ENCODE results near the gene GAGE2A. TPM values are rescaled to one million over a fixed set of nuclear protein-coding genes. Genes with fewer than 3 reads are reported as not detected.
"Not testable (repeated sequence)": the region's sequence is repeated elsewhere in the genome, so short reads cannot be mapped to it uniquely, and the experiment has no call there.

The GAGE2A gene
- total RNA-seq = not detected

- ATAC-seq = not testable (repeated sequence)
Measured at GRCh38 chrX:49589196-49589595, at the start of gene GAGE2A. Gene GAGE2A (plus strand): TSS chrX:49589496. CDS start chrX:49590651, 1,155 bp downstream.

- ATAC-seq = not testable (repeated sequence)
Measured at GRCh38 chrX:49541433-49541832, 47.9 kb upstream of the GAGE2A start, which contains the start of gene GAGE12D. Gene GAGE12D (plus strand): TSS chrX:49541733. CDS start chrX:49542888, 1,155 bp downstream.

GRCh38 chrX:49550989-49551388 is 38.3 kb upstream of the GAGE2A start, which contains the start of gene GAGE12E:
Gene GAGE12E (plus strand): TSS chrX:49551289. CDS start chrX:49552444, 1,155 bp downstream.
- ATAC-seq = not testable (repeated sequence)

GRCh38 chrX:49560542-49560941 is 28.8 kb upstream of the GAGE2A start, which contains the start of gene GAGE12F:
Gene GAGE12F (plus strand): TSS chrX:49560842. CDS start chrX:49561997, 1,155 bp downstream.
- ATAC-seq = not testable (repeated sequence)

GRCh38 chrX:49568728-49569127 is 20.6 kb upstream of the GAGE2A start:
- not testable (repeated sequence) for ATAC-seq

GRCh38 chrX:49569152-49569551 is 20.1 kb upstream of the GAGE2A start:
- not testable (repeated sequence) for ATAC-seq

- not testable (repeated sequence) for ATAC-seq
Measured at GRCh38 chrX:49570100-49570499, 19.2 kb upstream of the GAGE2A start, which contains the start of gene GAGE12G. Gene GAGE12G (plus strand): TSS chrX:49570400. CDS start chrX:49571555, 1,155 bp downstream.

GRCh38 chrX:49579649-49580048 is 9.6 kb upstream of the GAGE2A start, which contains the start of gene GAGE12H:
Gene GAGE12H (plus strand): TSS chrX:49579949. CDS start chrX:49581104, 1,155 bp downstream.
- not testable (repeated sequence) for ATAC-seq

- ATAC-seq = not testable (repeated sequence)
Measured at GRCh38 chrX:49589769-49590478, 628 bp downstream of the GAGE2A start.

GRCh38 chrX:49590488-49590887 is 1.2 kb downstream of the GAGE2A start:
- ATAC-seq = not testable (repeated sequence)

- not testable (repeated sequence) for ATAC-seq
Measured at GRCh38 chrX:49598720-49599119, 9.4 kb downstream of the GAGE2A start, which contains the start of gene GAGE1. Gene GAGE1 (plus strand): TSS chrX:49599020. CDS start chrX:49600175, 1,155 bp downstream.

GRCh38 chrX:49610718-49611310 is 21.5 kb downstream of the GAGE2A start:
- ATAC-seq = no peak

GRCh38 chrX:49618574-49618973 is 29.3 kb downstream of the GAGE2A start:
- no peak for ATAC-seq

GRCh38 chrX:49627086-49627777 is 37.9 kb downstream of the GAGE2A start:
- peak; percentile 18 for ATAC-seq

- no peak for ATAC-seq
Measured at GRCh38 chrX:49644991-49645637, 55.8 kb downstream of the GAGE2A start.

Other genes starting within 250 kb of the GAGE2A start
- gene GAGE12C, start 57.3 kb upstream of the GAGE2A start, total RNA-seq = not detected
- gene GAGE12D, start 47.8 kb upstream of the GAGE2A start, total RNA-seq = not detected
- gene GAGE12E, start 38.2 kb upstream of the GAGE2A start, total RNA-seq = not detected
- not detected for gene GAGE12F, start 28.7 kb upstream of the GAGE2A start, total RNA-seq
- gene GAGE12G, start 19.1 kb upstream of the GAGE2A start, total RNA-seq = not detected
- gene GAGE12H, start 9.5 kb upstream of the GAGE2A start, total RNA-seq = not detected
- gene GAGE1, start 9.5 kb downstream of the GAGE2A start, total RNA-seq = not detected
- not detected for gene PAGE1, start 106.5 kb downstream of the GAGE2A start, total RNA-seq
- not detected for gene PAGE4, start 239.8 kb downstream of the GAGE2A start, total RNA-seq

All from esophagus mucosa (tissue), 1 donor.